Umbilical cord (tissue), 2 donors: ENCODE data around the gene FBXO3. TPM values are rescaled to one million over a fixed set of nuclear protein-coding genes. Genes with fewer than 3 reads are reported as not detected.

Experiments
- DNase-seq: peaks from one replicate; pipeline ENCODE4 v3.0.0-alpha.2; 2015; ENCODE audit warnings: low spot score
- total RNA-seq: library from RNA; depleted of rRNA; stranded (reverse); fragments of >200 nt; gene quantifications from one replicate; pipeline ENCODE4 v1.2.3, GENCODE V29; 2014; ENCODE audit warnings: low replicate concordance; ENCODE audit not compliant: insufficient read depth

Gene FBXO3
- total RNA-seq, 1 donor from 2014 or later = 61.6 TPM

DNA sequence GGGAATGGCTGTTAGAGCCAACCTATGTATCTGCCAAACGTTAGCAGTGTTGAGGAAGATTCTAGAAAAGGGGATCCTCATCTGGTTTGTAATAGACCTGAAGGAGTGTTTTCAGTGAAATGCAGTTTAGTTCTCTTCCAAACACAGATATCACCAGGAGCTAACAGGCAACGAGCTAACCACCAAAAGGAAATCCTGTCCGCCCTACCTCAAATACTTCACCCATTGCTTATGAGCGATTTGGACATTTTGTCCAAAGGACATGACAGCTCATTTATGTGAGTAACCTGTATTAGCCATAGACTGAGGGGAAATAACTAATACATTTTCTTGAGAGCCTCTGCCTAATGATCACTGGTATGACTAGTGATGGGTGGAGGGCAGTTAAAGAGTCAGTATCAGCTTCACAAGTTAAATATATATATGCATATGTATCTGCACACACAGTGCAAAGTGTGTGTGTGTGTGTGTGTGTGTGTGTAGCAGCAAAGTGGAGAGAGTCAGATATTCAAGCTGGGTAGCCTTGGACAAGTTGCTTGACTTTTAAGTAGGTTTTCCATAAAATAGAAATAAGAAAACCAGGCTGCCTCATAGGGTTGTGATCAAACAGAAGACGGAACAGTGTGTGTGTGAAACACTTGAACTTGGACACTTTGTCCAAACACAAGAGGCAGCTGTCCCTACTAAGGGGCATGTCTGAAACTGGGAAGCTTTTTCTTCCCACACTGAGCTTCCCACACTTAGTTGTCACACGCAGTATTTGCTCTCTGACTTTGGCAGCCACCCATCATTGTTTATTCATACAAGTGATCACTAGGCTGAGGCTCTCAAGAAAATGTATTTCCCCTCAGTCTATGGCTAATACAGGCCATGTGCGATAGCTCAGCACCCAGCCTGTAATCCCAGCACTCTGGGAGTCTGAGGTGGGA, 72.8 kb downstream of the FBXO3 start:
- no peak for DNase-seq

DNA sequence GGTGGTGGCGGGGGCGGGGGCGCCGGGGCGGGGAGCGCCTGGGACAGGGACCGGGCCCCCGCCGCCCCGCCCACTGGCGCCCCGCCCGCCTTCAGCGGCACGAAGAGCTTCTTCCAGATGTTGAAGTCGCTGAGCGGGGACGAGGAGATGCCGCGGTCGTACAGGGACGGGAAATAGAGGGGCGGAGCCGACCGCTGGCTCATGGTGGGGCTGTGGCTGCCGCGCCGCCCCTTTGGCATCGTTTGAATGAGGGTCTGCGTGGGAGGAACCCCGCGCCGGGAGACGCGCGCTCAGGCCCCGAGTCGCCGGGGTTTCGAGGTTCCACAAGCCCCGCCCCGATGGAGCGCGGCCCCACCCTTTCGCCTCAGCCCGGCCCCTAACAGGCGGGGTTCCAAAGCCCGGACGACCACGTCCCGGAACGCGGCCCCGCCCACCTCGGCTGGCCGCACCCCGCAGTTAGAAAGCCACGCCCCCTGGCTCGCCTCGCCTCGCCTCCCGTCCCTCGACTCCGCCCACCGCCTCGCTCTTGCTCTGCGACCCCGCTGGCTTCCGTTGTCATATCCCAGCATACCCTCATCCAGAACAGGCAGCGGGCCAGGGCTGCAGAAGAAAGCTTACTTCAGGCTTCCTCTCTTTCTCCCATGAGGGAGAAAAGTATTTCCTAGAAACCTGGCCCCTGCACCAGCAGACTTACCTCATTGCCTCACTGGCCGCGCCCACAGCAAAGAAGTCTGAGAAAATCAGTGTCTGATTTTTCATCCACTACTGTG, 73.6 kb downstream of the FBXO3 start, which contains the start of gene C11orf91:
Gene C11orf91, minus strand, starts transcription at position 325 of the 770 bp plus-strand sequence. Its CDS starts 86 bp downstream, at position 239.
- peak; percentile 98 for DNase-seq

DNA sequence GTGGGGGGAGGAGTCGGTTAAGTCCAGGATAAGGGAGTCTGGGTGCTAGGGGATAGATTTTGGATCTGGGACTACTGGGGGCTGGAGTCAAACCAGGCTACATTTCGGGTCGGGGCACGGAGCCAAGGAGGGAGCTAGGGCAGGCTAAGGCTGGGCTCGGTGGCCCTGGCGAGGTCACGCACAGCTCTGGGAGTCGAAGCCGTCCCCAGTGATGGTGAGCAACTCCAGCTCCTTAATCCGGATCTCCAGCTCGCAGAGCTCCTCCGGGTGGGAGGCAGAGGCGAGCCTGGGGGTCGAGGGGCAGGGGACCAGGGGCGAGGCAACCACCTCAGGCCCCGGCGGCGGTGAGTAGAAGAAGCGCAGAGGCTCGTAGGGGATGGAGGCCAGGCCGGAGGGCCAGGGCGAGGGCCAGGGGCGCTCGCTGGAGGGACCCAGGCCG, 74.2 kb downstream of the FBXO3 start:
- no peak for DNase-seq

DNA sequence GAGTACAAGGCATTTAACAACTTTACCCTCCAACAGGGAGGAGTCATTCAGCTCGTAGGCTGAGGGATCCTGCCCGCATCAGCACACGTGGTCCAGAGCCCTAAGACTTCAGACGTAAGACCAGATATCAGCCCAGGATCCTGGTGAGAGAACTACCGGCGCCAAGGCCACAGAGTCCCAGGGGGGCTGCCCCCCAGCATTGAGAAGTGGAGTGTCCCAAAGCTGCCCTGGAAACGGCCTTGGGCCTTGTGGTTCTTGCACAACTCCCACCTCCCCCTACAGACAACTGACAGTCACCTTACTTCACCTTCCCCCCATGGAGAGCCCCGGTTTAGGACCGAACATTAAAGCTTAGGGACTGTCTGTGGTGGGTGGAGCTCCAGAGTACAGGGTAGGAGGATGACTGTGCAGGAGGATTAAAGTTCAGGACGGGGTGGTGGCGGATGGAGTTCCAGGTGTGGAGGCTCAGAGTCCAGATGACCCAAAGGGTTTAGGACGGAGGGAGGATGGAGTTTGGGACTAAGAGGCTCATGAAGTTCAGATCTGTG, 74.7 kb downstream of the FBXO3 start:
- no peak for DNase-seq

DNA sequence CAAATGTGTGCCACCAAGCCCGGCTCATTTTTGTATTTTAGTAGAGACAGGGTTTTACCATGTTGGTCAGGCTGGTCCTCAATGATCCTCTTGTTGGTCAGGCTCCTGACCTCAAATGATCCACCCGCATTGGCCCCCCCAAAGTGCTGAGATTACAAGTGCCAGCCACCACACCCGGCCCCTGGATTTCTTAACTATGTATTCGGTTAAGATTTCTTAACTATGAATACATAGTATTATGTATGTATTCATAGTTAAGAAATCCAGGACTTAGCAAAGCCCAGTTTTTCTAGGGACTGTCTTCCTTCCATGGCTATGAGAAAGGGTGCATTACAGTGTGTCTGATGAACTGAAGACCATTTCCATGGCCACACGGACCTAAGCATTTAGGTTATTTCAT, 75.4 kb downstream of the FBXO3 start:
- no peak for DNase-seq

DNA sequence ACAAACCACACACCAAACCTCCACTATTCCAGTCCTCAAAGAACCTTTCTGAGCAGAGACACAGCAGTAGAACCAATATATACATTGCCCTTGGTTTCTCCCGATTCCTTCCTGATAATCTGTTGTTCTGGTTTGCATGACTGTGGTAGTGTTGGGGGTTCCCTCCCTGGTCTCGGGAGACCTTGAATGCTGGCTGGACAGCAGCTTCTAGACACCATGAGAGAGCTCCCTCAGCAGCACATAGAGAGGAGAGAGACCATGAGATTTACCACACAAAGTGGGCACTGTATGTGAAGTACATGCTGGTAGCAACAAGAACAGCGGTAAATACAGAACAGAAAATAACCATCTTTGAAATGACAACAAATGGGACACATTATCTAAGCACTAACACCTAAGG, 76.3 kb downstream of the FBXO3 start:
- no peak for DNase-seq

DNA sequence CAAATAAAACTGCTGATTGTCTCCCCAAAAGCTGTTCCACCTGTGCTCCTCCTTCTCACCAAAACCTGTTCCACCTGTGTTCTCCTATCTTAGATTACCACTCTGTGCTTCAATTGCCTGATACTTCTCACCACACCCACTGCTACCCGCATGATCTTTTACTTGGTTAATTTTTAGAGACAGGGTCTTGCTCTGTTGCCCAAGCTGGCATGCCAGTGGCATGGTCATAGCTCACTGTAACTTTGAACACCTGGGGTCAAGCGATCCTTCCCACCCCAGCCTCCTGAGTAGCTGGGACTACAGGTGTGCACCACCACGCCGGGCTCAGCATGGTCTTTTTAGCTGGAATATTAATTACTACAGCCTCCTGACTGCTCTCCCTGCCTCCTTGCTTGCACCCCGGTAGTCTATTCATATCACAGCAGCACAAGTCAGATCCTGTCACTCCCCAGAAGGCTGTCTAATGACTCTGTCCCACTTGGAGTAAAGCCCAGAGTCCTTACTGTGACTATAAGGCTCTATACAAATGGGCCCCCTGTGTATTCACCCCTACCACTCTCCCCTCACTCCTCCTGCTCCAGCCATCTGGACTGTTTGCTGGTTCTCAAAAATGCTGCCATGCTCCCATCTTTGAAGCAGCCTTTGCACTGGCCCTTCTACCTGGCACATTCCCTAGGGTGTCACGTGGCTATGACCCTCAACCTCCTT, 77.2 kb downstream of the FBXO3 start:
- DNase-seq = no peak

DNA sequence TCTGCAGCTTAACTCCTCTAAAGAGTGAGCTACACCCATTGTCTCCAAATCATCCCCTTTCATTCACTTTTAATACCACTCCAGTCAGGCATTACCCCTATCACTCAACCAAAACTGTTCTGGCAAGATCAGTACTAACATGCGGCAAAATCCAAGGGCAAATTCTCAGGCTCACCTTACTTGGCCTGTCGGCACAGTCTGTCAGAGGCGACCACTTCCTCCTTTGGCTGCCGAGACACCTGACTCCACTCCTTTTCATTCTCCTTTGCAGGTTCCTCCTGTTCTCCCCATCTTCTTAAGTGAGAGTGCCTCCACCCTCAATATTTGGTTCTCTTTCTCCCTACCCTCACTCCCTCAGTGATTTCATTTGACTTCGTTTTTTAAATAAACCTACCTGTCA, 77.9 kb downstream of the FBXO3 start:
- DNase-seq = no peak

DNA sequence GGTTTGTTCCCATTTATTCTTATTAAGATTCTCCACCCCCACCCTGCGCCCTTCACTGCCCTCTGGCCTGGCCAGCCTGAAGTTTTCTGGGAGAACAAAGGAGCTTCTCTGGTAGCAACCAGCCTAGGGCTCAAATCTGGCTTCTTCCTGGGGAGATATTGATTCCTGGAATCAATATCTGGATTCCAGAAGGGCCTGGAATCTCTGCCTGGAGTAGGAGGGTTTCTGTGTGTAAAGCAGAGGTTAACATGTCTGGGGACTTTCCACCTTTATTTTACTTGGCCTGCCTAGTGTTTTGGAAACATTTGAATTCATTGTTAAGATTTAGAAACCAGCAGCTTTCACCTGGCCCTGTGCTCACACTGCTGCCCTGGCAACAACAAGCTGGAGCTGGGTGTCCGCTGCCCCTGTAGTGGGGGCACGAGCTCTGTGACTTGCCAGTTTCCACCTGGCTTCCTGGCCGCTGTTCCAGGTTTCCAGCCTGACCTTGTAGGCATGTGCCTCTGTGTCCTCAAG, 79.2 kb downstream of the FBXO3 start:
- no peak for DNase-seq

DNA sequence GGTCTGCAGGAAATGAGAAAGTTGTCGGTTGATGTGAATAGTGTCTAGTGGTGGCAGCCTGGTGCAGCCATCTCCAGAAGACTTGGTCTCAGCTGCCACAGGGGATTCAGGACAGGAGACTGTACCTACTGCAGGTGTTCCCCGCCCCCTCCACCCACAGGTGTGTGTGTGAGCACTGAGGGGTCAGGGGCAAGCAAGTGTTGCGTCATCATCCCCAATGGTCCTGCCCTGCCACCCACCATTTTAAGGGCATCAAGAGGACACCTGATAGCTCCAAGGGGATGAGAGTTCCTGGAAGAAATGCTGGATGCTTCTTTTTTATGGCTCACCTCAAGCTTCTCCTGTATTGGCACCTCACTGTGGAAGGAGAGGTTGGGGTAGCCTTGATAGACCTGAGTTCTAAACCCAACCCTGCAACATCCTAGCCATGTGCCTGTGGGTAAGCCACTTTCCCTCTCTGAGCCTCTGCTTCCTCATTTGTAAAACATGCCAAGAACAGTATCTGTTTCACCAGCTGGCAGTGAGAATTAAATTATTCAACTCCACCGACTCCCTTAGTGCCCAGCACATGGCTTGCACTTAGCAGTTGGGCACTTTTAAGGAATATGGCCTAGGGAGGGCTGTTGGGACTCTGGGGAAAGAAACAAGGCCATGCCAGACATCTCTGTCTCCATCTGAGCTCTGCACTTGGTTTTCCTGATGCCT, 79.8 kb downstream of the FBXO3 start:
- no peak for DNase-seq

DNA sequence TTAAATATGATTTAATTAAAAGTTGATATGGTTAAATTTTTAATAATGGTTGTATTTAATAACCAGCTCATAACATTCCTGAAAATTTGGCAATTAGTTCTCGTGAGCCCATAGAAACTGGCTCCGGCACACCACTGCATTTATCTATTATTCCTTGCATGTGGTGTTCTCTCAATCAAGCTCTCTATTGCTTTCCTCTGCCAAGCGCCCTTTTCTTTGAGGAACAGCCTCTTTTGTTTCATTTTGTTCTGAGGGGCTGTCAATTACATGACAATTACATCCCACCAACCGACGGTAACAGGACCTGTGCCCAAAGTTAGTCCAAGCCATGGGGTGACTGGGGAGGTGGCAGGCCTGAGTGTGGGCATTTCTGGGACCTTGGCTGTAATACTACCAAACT, 81.8 kb downstream of the FBXO3 start:
- no peak for DNase-seq

DNA sequence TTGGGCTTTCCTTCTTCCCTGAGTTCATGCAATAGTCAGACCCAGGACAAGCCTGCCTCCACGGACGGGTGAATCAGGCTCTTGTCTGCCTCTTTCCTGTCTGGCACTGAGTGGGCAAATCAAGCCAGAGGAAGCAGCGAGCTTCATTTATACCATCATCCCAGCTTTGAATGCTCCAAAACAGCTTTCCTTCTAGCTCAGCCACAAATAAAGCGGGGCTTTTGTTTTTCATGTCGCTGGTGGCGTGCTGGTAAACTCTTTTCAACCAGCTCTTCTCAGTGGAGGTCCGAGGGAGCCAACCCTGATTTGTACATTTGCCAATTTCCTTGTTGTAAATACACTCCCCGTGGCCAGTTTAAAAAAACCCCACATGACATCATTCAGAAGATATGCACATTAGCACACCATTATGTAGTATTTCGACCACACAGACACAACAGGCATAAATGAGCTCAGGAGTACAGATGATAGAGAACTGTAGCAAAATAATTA, 82.3 kb downstream of the FBXO3 start:
- DNase-seq = peak; percentile 80

DNA sequence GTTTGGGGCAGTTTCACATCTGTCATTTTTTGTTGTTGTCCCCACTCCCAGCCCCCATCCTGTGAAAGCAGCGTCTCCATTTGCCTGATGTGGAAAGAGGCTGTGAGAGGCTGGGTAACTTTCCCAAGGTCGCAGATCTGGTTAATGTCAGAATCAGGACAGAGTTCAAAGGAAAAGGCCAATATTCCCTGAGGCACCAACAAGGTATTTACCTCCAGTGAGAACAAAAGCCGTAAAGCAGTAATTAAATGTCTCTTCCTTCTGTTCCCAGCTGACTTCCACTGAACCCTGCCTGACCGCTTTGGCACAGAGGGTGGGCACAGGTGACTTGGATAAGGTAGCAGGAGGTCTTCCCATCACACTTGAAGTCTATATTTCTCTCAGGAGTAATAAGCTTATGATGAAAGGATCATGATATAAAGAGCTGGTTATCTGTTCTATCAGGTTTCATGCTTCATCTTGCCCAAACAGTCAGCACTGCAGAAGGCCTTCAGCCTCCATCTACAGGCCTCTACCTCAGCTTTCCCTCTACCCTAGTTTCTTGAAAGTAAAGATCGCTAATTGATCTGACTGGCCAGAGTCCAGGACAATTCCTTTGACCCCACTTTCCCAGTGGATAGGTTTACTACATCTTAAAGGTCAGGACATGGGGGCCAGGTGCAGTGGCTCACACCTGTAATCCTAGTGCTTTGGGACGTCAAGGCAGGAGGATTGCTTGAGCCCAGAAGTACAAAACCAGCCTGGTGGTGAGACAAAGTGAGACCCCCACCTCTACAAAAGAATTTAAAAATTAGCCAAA, 83.1 kb downstream of the FBXO3 start:
- peak; percentile 28 for DNase-seq

Other genes starting within 250 kb of the FBXO3 start
- gene C11orf91, start 73.7 kb downstream of the FBXO3 start, total RNA-seq = 2.2 TPM
- gene CD59, start 38.1 kb downstream of the FBXO3 start, total RNA-seq = 67.9 TPM
- gene LMO2, start 117.6 kb upstream of the FBXO3 start, total RNA-seq = 10.8 TPM